ENCODE measurements around the gene SLC22A31. TPM values are rescaled to one million over a fixed set of nuclear protein-coding genes. Genes with fewer than 3 reads are reported as not detected.

The SLC22A31 gene
- total and polyA plus RNA-seq, 12 donors, result 0.20 to 0.36 TPM; not detected in 10

GRCh38 chr16:89154390-89155183 lies 45.8 kb downstream of the SLC22A31 start:
- H3K4me1 ChIP-seq, result peaks cover 17 to 30% (median 28%) of the 10 kb centered on the region in 9 donors
- H3K4me3 ChIP-seq, result no peak overlapping the region
- intact Hi-C loops (cut with DNase I), result loop anchor here in 1 of 10 donors (10.0 kb wide), 1 partner anchor 340 kb away; the partner anchor contains the start of gene APRT
- no peak overlapping the region for H3K27ac ChIP-seq
- peak in 6 of 8 donors; percentile 5 to 42 (median 16) for ATAC-seq
- 64 to 65% methylated on average over 24 of the region's 24 CpGs for WGBS, 2 donors
- peaks cover 0 to 29% (median 13%) of the 10 kb centered on the region in 9 donors for H3K36me3 ChIP-seq
- no peak for TF ChIP-seq CTCF (IDR thresholded peaks at IDR 0.05)
- peaks cover 0 to 7% (median 0%) of the 10 kb centered on the region in 11 donors for H3K9me3 ChIP-seq
- peaks cover 0 to 8% (median 0%) of the 10 kb centered on the region in 7 donors for H3K27me3 ChIP-seq
- DNase-seq, result no peak

GRCh38 chr16:89153848-89154271 lies 46.5 kb downstream of the SLC22A31 start:
- peaks cover 17 to 30% (median 28%) of the 10 kb centered on the region in 9 donors for H3K4me1 ChIP-seq
- peaks cover 0 to 37% (median 20%) of the 10 kb centered on the region in 9 donors for H3K36me3 ChIP-seq
- no peak for DNase-seq

GRCh38 chr16:89152831-89153700 lies 47.3 kb downstream of the SLC22A31 start:
- ATAC-seq, result peak in 1 of 8 donors; percentile 6
- intact Hi-C loops (cut with DNase I), result loop anchor here in 1 of 10 donors (10.0 kb wide), 1 partner anchor 338 kb away; the partner anchor contains the start of gene APRT
- peak in 1 of 2 donors; percentile 8 for DNase-seq

More at GRCh38 chr16:89153848-89154271, 46.5 kb downstream of the SLC22A31 start:
- TF ChIP-seq CTCF (IDR thresholded peaks at IDR 0.05), result no peak
- Histone ChIP-seq H3K4me3 (no peak overlapping the region), H3K27ac (no peak overlapping the region), H3K27me3 (peaks cover 0 to 8% (median 0%) of the 10 kb centered on the region in 7 donors), H3K9me3 (peaks cover 0 to 15% (median 7%) of the 10 kb centered on the region in 11 donors)
- intact Hi-C loops (cut with DNase I), result loop anchor here in 1 of 10 donors (10.0 kb wide), 1 partner anchor 339 kb away; the partner anchor contains the start of gene APRT
- peak in 1 of 8 donors; percentile 18 for ATAC-seq
- WGBS, 2 donors, result 91 to 97% methylated on average over 19 of the region's 19 CpGs

More at GRCh38 chr16:89152831-89153700, 47.3 kb downstream of the SLC22A31 start:
- H3K27me3 ChIP-seq, result peaks cover 0 to 8% (median 0%) of the 10 kb centered on the region in 7 donors
- H3K36me3 ChIP-seq, result peaks cover 0 to 44% (median 27%) of the 10 kb centered on the region in 9 donors
- no peak overlapping the region for H3K4me3 ChIP-seq
- peaks cover 17 to 30% (median 28%) of the 10 kb centered on the region in 9 donors for H3K4me1 ChIP-seq
- no peak for TF ChIP-seq CTCF (IDR thresholded peaks at IDR 0.05)
- no peak overlapping the region for H3K27ac ChIP-seq
- H3K9me3 ChIP-seq, result peaks cover 0 to 22% (median 7%) of the 10 kb centered on the region in 11 donors
- 91 to 93% methylated on average over 41 of the region's 41 CpGs for WGBS, 2 donors
